GM13977 (cell line): ENCODE measurements around the gene PDCD1.
A peak's percentile ranks its signal among the peaks of the same experiment; 100 is the strongest.
"Not testable (repeated sequence)": the region's sequence is repeated elsewhere in the genome, so short reads cannot be mapped to it uniquely, and the experiment has no call there.

Experiments used
- DNase-seq: peaks from one replicate; pipeline ENCODE4 v3.0.0; 2012; ENCODE audit warnings: low spot score
- in situ Hi-C: fragments of 300-500 bp; cut with MboI; formaldehyde crosslinking; loops from one replicate; pipeline ENCODE4 v1.12.0; 2022; ENCODE audit warnings: low sequenced_read_pairs, low pct_unique_long_range_greater_than_20kb, mixed read lengths, inconsistent platforms; ENCODE audit not compliant: unreplicated experiment
- TF ChIP-seq, protein P1 (sequence below): IDR thresholded peaks from 2 replicates; pipeline ENCODE4 v1.5.1; 2012; ENCODE audit warnings: mild to moderate bottlenecking, control low read depth; ENCODE audit not compliant: insufficient read depth; ENCODE audit errors: extremely low read depth, missing control alignments

The PDCD1 gene

DNA sequence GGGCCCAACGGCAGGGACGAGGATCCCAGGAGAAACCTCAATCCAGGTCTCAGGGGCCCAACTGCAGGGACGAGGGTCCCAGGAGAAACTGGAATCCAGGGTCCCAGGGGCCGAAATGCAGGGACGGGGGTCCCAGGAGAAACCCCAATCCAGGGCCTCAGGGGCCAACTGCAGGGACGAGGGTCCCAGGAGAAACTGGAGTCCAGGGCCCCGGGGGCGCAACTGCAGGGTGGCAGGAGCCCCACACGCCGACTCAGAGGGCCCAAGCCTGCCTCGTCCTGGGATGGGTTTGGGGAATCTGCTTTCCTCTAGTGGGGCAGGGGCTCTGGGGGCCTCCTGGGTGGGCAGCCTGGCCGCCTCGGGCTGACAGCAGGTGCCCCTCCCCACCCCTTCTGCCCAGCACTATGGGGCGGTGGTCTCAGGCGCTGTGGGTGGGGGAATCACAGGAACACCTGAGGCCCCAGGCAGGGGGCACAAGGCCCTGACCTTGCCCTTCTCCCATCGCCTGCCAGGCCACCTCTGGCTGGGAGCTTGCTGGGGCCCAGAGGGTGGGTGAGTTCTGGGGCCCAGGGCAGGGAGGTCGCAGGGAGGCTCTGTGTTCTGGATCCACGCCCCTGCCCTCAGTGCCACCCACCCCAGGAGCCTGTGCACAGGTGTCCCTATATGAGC is 18.0 kb upstream of the PDCD1 start:
- in situ Hi-C loops, result no loop called here
- no peak for DNase-seq
- TF ChIP-seq, protein P1, sequence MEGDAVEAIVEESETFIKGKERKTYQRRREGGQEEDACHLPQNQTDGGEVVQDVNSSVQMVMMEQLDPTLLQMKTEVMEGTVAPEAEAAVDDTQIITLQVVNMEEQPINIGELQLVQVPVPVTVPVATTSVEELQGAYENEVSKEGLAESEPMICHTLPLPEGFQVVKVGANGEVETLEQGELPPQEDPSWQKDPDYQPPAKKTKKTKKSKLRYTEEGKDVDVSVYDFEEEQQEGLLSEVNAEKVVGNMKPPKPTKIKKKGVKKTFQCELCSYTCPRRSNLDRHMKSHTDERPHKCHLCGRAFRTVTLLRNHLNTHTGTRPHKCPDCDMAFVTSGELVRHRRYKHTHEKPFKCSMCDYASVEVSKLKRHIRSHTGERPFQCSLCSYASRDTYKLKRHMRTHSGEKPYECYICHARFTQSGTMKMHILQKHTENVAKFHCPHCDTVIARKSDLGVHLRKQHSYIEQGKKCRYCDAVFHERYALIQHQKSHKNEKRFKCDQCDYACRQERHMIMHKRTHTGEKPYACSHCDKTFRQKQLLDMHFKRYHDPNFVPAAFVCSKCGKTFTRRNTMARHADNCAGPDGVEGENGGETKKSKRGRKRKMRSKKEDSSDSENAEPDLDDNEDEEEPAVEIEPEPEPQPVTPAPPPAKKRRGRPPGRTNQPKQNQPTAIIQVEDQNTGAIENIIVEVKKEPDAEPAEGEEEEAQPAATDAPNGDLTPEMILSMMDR, result no peak

DNA sequence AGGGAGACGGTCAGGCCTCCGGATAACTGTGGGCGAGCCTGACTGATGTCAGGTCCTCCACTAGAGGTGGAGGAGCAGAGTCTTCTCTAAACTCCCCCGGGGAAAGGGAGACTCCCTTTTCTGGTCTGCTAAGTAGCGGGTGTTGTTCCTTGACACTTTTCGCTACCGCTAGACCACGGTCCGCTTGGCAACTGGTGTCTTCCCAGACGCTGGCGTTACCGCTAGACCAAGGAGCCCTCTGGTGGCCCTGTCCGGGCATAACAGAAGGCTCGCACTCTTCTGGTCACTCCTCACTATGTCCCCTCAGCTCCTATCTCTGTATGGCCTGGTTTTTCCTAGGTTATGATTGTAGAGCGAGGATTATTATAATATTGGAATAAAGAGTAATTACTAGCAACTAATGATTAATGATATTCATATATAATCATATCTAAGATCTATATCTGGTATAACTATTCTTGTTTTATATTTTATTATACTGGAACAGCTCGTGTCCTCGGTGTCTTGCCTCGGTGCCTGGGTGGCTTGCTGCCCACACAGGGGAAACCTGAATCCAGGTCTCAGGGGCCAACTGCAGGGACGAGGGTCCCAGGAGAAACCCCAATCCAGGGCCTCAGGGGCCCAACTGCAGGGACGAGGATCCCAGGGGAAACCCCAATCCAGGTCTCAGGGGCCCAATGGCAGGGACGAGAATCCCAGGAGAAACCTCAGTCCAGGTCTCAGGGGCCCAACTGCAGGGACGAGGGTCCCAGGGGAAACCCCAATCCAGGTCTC is 17.2 kb upstream of the PDCD1 start:
- TF ChIP-seq, protein P1, result peak; percentile 38
- DNase-seq, in situ Hi-C loops: not testable (repeated sequence)

DNA sequence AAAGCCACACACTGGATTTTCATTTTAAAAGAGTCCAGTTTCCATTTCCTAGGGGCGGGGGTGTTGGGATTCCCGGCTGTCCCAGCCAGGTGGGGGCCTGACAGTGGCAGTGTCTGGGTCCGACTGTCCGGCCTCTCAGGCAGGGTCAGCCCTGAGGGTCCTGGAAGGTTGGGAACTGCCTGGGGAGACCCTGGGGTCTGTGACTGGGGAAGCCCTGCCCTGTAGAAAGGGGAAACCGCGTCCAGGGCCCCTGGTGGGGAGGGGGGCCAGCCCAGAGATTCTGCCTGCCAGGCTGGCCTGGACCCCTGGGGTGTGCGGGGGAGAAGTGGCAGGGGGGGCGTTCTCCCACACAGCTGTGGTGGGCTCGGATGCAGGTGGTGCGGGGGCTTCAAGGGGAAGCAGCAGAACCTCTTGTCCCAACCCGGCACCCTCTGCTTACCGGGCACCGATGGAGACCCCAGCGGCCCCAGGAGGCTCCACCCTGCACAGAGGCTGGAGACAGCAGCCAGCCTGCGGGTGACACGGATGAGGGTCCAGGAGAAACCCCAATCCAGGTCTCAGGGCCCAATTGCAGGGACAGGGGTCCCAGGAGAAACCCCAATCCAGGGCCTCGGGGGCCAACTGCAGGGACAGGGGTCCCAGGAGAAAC is 15.7 kb upstream of the PDCD1 start:
- in situ Hi-C loops, result no loop called here
- TF ChIP-seq, protein P1, result no peak
- no peak for DNase-seq

DNA sequence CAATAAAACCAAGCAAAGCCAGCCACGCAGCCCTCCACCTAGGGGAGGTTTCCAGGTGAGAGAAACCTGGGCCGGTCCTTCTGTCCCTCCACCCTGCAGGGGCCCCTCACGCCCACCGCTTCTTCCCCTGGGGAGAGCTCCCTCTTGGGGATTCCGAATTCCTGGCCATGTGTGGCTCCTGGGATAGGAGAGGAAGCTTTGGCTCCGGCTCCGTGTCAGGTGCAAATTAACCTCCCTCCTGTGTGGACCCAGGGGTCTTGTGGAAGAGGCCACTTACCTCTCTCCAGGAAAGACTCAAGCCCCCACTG is 15.1 kb upstream of the PDCD1 start:
- in situ Hi-C loops, result no loop called here
- TF ChIP-seq, protein P1, result no peak
- no peak for DNase-seq

DNA sequence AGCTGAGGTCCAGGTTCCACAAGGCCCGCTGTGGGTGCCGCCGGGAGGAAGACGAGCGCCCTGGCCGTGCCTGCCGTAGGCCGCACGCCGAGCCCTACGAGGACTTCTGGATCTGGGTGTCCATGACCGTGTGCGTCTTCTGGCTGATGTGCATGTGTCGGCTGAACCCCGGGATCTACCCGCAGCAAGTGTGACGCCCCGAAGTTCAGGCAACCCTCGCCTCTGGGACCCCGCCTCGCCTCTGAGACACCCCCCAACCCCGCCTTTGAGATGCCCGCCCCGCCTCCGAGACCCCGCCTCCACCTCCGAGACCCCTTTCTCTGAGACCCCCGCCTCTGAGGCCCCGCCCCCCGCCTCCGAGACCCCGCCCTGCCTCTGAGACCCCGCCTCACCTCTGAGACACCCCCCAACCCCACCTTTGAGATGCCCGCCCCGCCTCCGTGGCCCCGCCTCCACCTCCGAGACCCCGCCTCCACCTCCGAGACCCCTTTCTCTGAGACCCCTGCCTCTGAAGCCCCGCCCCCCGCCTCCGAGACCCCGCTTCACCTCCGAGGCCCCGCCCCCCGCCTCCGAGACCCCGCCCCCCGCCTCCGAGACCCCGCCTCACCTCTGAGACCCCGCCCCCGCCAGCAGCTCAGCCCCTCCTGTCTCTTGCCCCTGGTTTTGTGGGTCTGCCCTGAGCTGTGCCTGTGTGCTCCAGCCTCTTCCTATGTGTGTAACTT is 14.5 kb upstream of the PDCD1 start:
- no peak for DNase-seq
- TF ChIP-seq, protein P1, result no peak
- in situ Hi-C loops, result no loop called here

DNA sequence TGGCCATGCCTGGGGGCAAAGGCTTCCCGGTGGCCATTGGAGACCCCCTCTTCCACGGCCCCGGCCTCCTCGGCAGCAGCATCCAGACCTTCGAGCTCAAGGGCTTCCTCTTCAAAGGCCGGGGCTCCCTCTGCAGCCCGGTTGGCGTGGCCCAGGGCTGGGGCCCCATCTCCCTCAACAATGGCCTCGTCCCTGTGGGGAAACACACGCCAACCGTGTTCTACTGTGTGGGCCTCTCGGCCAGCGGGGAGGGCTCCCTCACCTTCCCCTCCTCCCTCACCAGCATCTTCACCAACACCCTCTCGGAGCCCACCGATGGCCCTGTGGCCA is 13.6 kb upstream of the PDCD1 start:
- TF ChIP-seq, protein P1, result no peak
- no peak for DNase-seq
- in situ Hi-C loops, result no loop called here
